ENCODE measurements around the gene SPZ1.
"Not testable (repeated sequence)": the region's sequence is repeated elsewhere in the genome, so short reads cannot be mapped to it uniquely, and the experiment has no call there.

The SPZ1 gene, protein sequence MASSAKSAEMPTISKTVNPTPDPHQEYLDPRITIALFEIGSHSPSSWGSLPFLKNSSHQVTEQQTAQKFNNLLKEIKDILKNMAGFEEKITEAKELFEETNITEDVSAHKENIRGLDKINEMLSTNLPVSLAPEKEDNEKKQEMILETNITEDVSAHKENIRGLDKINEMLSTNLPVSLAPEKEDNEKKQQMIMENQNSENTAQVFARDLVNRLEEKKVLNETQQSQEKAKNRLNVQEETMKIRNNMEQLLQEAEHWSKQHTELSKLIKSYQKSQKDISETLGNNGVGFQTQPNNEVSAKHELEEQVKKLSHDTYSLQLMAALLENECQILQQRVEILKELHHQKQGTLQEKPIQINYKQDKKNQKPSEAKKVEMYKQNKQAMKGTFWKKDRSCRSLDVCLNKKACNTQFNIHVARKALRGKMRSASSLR

GRCh38 chr5:80319702-80320101 is at the start of gene SPZ1:
SPZ1 (plus strand) TSS chr5:80320002; CDS start chr5:80320216, 214 bp downstream.
- Mint-ChIP-seq H3K9me3 (no peaks in the 10 kb centered on the region), H3K4me1 (ENCODE audit: low read depth) (no peaks in the 10 kb centered on the region), H3K27ac (no peak within 1 kb of the TSS), H3K4me3 (no peak within 1 kb of the TSS), H3K36me3 (ENCODE audit: low read depth) (no peaks in the 10 kb centered on the region), H3K27me3 (peaks cover 3% of the 10 kb centered on the region)

DNA sequence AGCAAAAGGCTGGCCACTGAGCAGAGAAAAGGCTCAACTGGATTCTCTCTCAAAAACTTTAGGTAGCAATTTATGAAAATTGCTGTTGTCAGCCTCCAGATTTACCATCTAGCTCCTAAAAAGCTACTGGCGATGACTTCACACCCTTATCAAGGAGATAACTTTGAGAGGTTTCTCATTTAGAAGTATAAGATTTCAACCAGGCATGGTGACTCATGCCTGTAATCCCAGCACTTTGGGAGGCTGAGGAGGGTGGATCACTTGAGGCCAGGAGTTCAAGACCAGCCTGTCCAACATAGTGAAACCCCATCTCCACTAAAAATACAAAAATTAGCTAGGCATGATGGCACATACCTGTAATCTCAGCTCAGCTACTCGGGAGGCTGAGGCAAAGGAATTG is 49.3 kb upstream of the SPZ1 start:
- H3K27me3 Mint-ChIP-seq; H3K9me3 Mint-ChIP-seq; H3K36me3 Mint-ChIP-seq (ENCODE audit: low read depth): not testable (repeated sequence)
- Mint-ChIP-seq H3K4me3 (peak overlapping the region; percentile 60), H3K4me1 (ENCODE audit: low read depth) (peaks cover 32% of the 10 kb centered on the region), H3K27ac (peak overlapping the region; percentile 93)

DNA sequence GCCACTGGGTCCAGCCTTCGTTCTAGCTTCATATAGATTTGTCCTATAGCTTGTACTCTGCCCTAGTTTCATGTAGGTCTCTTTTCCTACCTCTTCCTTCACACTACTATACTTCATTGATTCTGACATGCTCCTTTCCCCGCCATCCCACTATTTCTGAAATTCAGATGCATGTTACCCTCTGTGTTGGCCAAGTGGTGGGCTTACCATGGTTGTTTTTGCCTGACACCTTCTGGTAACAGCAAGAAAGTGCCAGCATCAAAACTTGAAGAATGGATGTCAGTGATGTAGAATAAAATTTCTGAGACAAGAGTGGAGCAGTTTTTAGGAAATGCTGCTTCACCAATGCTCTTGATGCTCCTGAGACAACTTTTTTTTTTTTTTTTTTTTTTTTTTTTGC is 44.5 kb upstream of the SPZ1 start:
- H3K36me3 Mint-ChIP-seq (ENCODE audit: low read depth) = no peaks in the 10 kb centered on the region
- no peaks in the 10 kb centered on the region for H3K9me3 Mint-ChIP-seq
- peak overlapping the region; percentile 37 for H3K27ac Mint-ChIP-seq
- H3K4me3 Mint-ChIP-seq = no peak overlapping the region
- H3K4me1 Mint-ChIP-seq (ENCODE audit: low read depth) = peaks cover 14% of the 10 kb centered on the region
- H3K27me3 Mint-ChIP-seq = no peaks in the 10 kb centered on the region

DNA sequence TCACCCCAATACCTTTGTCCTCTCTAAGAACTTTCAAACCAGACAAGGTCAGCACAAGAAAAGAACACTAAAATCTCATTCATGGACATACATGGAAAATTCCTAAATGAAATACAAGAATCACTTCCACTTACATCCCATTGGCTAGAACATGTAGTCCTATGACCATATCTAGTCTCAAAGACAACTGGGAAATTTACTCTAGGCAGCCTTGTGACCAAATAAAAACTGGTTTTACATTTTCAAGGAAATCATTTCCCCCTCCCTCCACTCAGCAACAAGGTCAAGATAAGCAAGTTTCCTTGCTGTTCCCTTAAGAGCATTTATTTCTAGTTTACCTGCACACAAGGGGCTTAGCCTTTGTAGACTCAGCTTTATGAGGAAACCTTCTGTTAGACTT is 43.6 kb upstream of the SPZ1 start:
- Mint-ChIP-seq H3K9me3 (no peaks in the 10 kb centered on the region), H3K27me3 (no peaks in the 10 kb centered on the region), H3K4me1 (ENCODE audit: low read depth) (peaks cover 7% of the 10 kb centered on the region), H3K36me3 (ENCODE audit: low read depth) (no peaks in the 10 kb centered on the region), H3K4me3 (no peak overlapping the region), H3K27ac (no peak overlapping the region)

- Mint-ChIP-seq H3K36me3 (ENCODE audit: low read depth) (no peaks in the 10 kb centered on the region), H3K27ac (no peak overlapping the region), H3K4me1 (ENCODE audit: low read depth) (no peaks in the 10 kb centered on the region), H3K9me3 (no peaks in the 10 kb centered on the region), H3K27me3 (no peaks in the 10 kb centered on the region), H3K4me3 (no peak overlapping the region)
These were observed 42.6 kb upstream of the SPZ1 start for GRCh38 chr5:80277191-80277590.

GRCh38 chr5:80282054-80282453 is 37.7 kb upstream of the SPZ1 start:
- H3K36me3 Mint-ChIP-seq (ENCODE audit: low read depth) = no peaks in the 10 kb centered on the region
- no peaks in the 10 kb centered on the region for H3K27me3 Mint-ChIP-seq
- peaks cover 23% of the 10 kb centered on the region for H3K4me1 Mint-ChIP-seq (ENCODE audit: low read depth)
- H3K4me3 Mint-ChIP-seq = no peak overlapping the region
- no peak overlapping the region for H3K27ac Mint-ChIP-seq
- no peaks in the 10 kb centered on the region for H3K9me3 Mint-ChIP-seq

DNA sequence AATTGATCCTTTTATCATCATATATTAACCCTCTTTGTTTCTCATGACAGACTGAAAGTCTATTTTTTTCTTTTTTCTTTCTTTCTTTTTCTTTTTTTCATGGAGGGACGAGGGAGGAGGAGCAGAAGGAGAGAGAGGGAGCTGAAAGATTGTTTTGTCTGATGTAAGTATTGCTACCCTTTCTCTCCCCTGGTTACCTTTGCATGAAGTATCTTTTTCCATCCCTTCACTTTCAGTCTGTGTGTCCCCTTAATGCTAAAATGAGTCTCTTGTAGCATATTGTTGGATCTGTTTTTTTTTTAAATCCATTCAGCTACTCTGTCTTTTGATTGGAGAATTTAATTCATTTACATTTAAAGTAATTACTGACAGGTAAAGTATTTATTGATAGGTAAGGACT is 36.4 kb upstream of the SPZ1 start:
- H3K4me3 Mint-ChIP-seq = peak overlapping the region; percentile 26
- peaks cover 23% of the 10 kb centered on the region for H3K4me1 Mint-ChIP-seq (ENCODE audit: low read depth)
- no peaks in the 10 kb centered on the region for H3K9me3 Mint-ChIP-seq
- peak overlapping the region; percentile 9 for H3K27ac Mint-ChIP-seq
- no peaks in the 10 kb centered on the region for H3K36me3 Mint-ChIP-seq (ENCODE audit: low read depth)
- H3K27me3 Mint-ChIP-seq = no peaks in the 10 kb centered on the region

GRCh38 chr5:80284720-80285119 is 35.1 kb upstream of the SPZ1 start:
- Mint-ChIP-seq H3K36me3 (ENCODE audit: low read depth) (no peaks in the 10 kb centered on the region), H3K27ac (peak overlapping the region; percentile 88), H3K4me3 (no peak overlapping the region), H3K9me3 (no peaks in the 10 kb centered on the region), H3K27me3 (no peaks in the 10 kb centered on the region), H3K4me1 (ENCODE audit: low read depth) (peaks cover 23% of the 10 kb centered on the region)

DNA sequence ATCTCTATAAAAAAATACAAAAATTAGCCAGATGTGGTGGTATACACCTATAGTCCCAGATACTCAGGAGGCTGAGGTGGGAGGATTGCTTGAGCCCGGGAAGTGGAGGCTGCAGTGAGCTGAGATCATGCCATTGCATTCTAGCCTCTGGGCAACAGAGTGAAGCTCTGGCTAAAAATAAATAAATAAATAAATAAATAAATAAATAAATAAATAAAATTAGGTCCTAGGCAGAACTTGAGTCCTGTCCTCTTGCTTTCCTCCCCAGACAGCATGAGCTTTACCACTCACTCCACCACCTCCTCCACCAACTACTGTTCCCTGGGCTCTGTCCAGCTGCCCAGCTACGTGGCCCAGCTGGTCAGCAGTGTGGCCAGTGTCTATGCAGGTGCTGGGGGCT is 31.6 kb upstream of the SPZ1 start:
- Mint-ChIP-seq H3K27me3 (no peaks in the 10 kb centered on the region), H3K4me3 (no peak overlapping the region), H3K36me3 (ENCODE audit: low read depth) (no peaks in the 10 kb centered on the region), H3K4me1 (ENCODE audit: low read depth) (peaks cover 20% of the 10 kb centered on the region), H3K27ac (no peak overlapping the region), H3K9me3 (no peaks in the 10 kb centered on the region)

DNA sequence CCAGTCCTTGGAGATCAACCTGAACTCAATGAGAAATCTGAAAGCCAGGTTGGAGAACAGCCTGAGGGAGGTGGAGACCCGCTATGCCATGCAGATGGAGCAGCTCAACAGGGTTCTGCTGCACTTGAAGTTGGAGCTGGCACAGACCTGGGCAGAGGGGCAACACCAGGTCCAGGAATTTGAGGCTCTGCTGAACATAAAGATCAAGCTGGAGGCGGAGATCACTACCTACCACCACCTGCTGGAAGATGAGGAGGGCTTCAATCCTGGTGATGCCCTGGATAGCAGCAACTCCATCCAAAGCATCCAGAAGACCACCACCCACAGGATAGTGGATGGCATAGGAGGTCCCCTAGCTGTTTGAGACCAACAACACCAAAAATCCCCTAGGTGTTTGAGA is 30.5 kb upstream of the SPZ1 start:
- H3K36me3 Mint-ChIP-seq (ENCODE audit: low read depth) = no peaks in the 10 kb centered on the region
- no peak overlapping the region for H3K27ac Mint-ChIP-seq
- H3K4me1 Mint-ChIP-seq (ENCODE audit: low read depth) = peaks cover 11% of the 10 kb centered on the region
- H3K27me3 Mint-ChIP-seq = no peaks in the 10 kb centered on the region
- no peaks in the 10 kb centered on the region for H3K9me3 Mint-ChIP-seq
- no peak overlapping the region for H3K4me3 Mint-ChIP-seq

DNA sequence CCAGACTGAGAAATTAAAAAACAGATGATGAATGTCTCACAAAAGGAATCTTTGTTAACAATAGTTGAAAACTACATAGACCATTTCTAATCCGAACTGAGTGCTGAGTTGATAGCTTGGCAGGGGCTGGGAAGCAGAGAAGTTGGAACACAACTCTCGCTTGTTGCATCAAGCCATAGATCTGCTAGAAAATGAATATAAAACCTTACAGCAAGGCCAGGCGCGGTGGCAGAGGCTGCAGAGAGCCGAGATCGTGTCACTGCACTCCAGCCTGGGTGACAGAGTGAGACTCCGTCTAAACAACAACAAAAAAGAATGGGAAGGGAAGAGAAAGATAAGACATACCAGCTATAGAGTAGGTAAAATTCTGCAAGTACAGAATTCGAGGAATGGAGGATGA is 28.0 kb upstream of the SPZ1 start:
- Mint-ChIP-seq H3K27ac (no peak overlapping the region), H3K27me3 (no peaks in the 10 kb centered on the region), H3K4me3 (no peak overlapping the region), H3K4me1 (ENCODE audit: low read depth) (no peaks in the 10 kb centered on the region), H3K36me3 (ENCODE audit: low read depth) (no peaks in the 10 kb centered on the region), H3K9me3 (no peaks in the 10 kb centered on the region)

- Mint-ChIP-seq H3K4me3 (no peak overlapping the region), H3K27me3 (no peaks in the 10 kb centered on the region), H3K36me3 (ENCODE audit: low read depth) (no peaks in the 10 kb centered on the region), H3K9me3 (no peaks in the 10 kb centered on the region), H3K4me1 (ENCODE audit: low read depth) (no peaks in the 10 kb centered on the region), H3K27ac (no peak overlapping the region)
These were observed 23.7 kb upstream of the SPZ1 start for GRCh38 chr5:80296121-80296520.

GRCh38 chr5:80299601-80300000 is 20.2 kb upstream of the SPZ1 start:
- no peaks in the 10 kb centered on the region for H3K36me3 Mint-ChIP-seq (ENCODE audit: low read depth)
- H3K27me3 Mint-ChIP-seq = no peaks in the 10 kb centered on the region
- no peak overlapping the region for H3K4me3 Mint-ChIP-seq
- H3K9me3 Mint-ChIP-seq = no peaks in the 10 kb centered on the region
- H3K27ac Mint-ChIP-seq = no peak overlapping the region
- no peaks in the 10 kb centered on the region for H3K4me1 Mint-ChIP-seq (ENCODE audit: low read depth)

DNA sequence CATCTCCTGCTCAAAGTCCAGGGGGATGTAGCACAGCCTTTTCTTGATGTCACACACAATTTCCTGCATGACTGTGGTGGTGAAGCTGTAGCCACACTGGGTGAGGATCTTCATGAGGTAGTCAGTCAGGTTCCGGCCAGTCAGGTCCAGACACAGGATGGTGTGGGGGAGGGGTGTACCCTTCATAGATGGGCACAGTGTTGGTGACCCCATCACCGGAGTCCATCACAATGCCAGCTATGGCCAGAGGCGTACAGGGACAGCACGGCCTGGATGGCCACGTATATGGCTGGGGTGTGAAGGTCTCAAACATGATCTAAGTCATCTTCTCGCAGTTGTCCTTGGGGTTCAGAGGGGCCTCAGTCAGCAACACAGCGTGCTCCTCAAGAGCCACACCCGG is 19.7 kb upstream of the SPZ1 start:
- H3K4me3 Mint-ChIP-seq = no peak overlapping the region
- no peaks in the 10 kb centered on the region for H3K4me1 Mint-ChIP-seq (ENCODE audit: low read depth)
- H3K36me3 Mint-ChIP-seq (ENCODE audit: low read depth) = no peaks in the 10 kb centered on the region
- no peaks in the 10 kb centered on the region for H3K9me3 Mint-ChIP-seq
- H3K27ac Mint-ChIP-seq = no peak overlapping the region
- H3K27me3 Mint-ChIP-seq = no peaks in the 10 kb centered on the region

- H3K4me1 Mint-ChIP-seq (ENCODE audit: low read depth); H3K27ac Mint-ChIP-seq; H3K9me3 Mint-ChIP-seq; H3K36me3 Mint-ChIP-seq (ENCODE audit: low read depth); H3K4me3 Mint-ChIP-seq; H3K27me3 Mint-ChIP-seq: not testable (repeated sequence)
These were observed 19.0 kb upstream of the SPZ1 start for GRCh38 chr5:80300796-80301195.

DNA sequence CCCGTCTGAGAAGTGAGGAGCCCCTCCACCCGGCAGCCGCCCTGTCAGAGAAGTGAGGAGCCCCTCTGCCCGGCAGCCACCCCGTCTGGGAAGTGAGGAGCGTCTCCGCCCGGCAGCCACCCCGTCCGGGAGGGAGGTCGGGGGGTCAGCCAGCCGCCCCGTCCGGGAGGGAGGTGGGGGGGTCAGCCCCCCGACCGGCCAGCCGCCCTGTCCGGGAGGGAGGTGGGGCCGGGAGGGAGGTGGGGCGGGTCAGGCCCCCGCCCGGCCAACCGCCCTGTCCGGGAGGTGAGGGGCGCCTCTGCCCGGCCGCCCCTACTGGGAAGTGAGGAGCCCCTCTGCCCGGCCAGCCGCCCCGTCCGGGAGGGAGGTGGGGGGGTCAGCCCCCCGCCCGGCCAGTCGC is 18.5 kb upstream of the SPZ1 start:
- H3K4me1 Mint-ChIP-seq (ENCODE audit: low read depth); H3K27me3 Mint-ChIP-seq; H3K36me3 Mint-ChIP-seq (ENCODE audit: low read depth); H3K27ac Mint-ChIP-seq; H3K9me3 Mint-ChIP-seq; H3K4me3 Mint-ChIP-seq: not testable (repeated sequence)
